Measurements from ENCODE around the gene MOB2. TPM values are rescaled to one million over a fixed set of nuclear protein-coding genes. Genes with fewer than 3 reads are reported as not detected.

MOB2 gene
- total and polyA plus RNA-seq, 12 donors, result 25.2 to 59.1 (median 45.2) TPM

DNA sequence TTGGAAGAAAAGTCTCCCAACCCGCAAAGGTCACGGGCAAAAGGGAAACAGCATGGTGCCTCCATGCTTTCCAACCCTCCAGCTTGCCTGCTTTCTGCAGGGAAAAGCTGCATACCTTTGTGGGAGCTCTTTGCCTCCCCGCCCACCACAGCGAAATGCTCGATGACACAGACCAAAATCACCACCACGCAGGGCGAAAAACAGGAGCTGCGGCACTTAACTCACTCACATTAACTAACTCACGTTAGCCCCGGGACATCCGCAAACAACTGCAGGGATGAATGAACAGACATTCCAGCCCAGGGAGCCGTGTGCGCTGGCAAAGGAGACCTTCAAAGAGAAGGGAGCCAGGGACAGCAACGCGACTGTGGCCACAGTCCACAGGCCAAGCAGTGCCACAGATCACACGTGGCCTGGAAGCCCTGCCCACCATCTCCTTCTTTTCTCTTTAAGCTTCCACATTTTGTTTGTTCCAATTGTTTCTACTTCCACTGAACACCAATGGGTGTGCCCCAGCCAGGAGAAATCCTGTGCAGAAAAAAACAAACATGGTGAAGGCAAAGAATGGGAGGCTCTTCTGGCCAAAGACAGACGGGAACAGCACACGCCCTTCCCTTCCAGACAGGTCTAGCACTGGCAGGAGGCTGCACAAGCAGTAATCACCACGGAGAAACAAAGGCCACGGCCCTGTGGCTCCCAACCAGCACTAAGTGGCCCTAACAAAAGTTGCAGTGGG lies 46.2 kb upstream of the MOB2 start:
- intact Hi-C loops (cut with DNase I), result loop anchor here in 1 of 10 donors (5.0 kb wide), 1 partner anchor 230 kb away; no protein-coding TSS in a partner anchor
- DNase-seq (no peak), ATAC-seq (peak in 7 of 8 donors; percentile 11 to 58 (median 24))

DNA sequence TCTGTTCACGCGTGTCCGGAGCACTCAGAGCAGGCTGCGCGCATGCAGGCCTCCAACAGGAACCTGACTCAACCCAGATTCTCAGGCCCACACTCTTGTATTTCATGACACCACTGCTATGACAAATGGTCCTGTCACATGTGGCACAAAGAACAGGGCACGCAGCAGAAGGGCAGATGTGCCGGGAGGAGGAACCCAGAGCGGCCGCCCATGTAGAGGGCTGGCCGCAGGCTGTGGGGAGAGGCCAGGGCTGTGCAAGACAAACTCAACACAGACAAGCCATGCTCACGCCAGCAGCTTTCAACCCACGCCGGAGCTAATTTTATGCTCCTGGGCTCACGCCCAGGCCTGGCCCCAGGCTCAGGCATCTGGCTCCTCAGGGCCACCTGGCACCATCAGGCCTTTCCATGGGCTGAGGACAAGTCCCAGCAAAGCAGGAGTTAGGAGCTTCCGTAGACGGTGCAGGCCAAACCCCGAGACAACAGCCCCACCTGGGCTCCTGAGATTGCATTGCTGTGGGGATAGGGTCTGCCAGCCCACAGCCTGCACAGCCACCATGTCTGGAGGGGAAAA lies 45.5 kb upstream of the MOB2 start:
- peaks cover 49 to 100% (median 94%) of the 10 kb centered on the region in 9 donors for H3K4me1 ChIP-seq
- intact Hi-C loops (cut with DNase I), result loop anchor here in 1 of 10 donors (5.0 kb wide), 1 partner anchor 230 kb away; no protein-coding TSS in a partner anchor
- H3K36me3 ChIP-seq, result peaks cover 0 to 28% (median 0%) of the 10 kb centered on the region in 9 donors
- DNase-seq (peak; percentile 69 to 72), ATAC-seq (peak; percentile 86 to 92 (median 87))
- peak overlapping the region in 1 of 10 donors; percentile 14 for H3K4me3 ChIP-seq
- H3K27me3 ChIP-seq, result no peaks in the 10 kb centered on the region
- H3K27ac ChIP-seq, result peak overlapping the region; percentile 47 to 88 (median 74)
- 57 to 59% methylated on average over 17 of the region's 17 CpGs for WGBS, 2 donors
- H3K9me3 ChIP-seq, result no peaks in the 10 kb centered on the region
- TF ChIP-seq CTCF (IDR thresholded peaks at IDR 0.05), result peak in 1 of 9 donors; percentile 5

More for the DNA sequence above, 46.2 kb upstream of the MOB2 start:
- Histone ChIP-seq H3K4me3 (peak overlapping the region in 1 of 10 donors; percentile 14), H3K9me3 (no peaks in the 10 kb centered on the region), H3K36me3 (peaks cover 0 to 28% (median 0%) of the 10 kb centered on the region in 9 donors), H3K27me3 (peaks cover 0 to under 1% (median 0%) of the 10 kb centered on the region in 7 donors), H3K27ac (peak overlapping the region; percentile 47 to 88 (median 74)), H3K4me1 (peaks cover 53 to 99% (median 95%) of the 10 kb centered on the region in 9 donors)
- TF ChIP-seq CTCF (IDR thresholded peaks at IDR 0.05), result no peak
- WGBS, 2 donors, result 57 to 63% methylated on average over 20 of the region's 20 CpGs

DNA sequence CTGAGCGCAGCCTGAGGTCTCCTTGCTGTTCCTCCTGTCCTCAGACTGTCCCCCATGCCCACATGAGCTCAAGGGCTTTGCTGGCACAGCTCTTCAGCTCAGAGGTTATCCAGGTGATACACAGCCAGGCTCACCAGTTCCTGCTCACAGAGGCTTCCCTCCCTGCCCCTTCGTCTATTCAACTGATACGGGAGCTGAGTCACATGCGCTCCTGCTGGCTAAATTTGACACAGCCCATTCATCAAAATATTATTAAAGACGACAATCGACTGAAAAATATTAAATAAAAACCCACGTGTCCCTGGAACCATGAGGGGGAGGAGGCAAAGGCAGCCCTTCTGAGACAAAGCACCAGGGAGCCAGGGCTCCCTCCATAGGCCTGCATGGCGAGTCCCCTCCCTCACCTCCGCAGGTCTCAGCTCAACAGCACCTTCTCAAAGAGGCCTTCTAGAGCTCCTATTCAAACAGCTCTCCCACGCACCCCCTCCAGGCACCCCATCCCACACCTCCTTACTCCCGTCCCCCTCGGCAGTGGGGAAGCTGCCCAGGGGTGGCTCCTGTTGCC lies 45.0 kb upstream of the MOB2 start:
- peak in 6 of 8 donors; percentile 26 to 62 (median 32) for ATAC-seq
- H3K4me3 ChIP-seq, result no peak overlapping the region
- H3K36me3 ChIP-seq, result peaks cover 0 to 28% (median 0%) of the 10 kb centered on the region in 9 donors

More for the DNA sequence above, 45.0 kb upstream of the MOB2 start:
- WGBS, 2 donors, result 49 to 58% methylated on average over 12 of the region's 12 CpGs
- Histone ChIP-seq H3K9me3 (no peaks in the 10 kb centered on the region), H3K27ac (peak overlapping the region in 9 of 10 donors; percentile 15 to 88 (median 76)), H3K27me3 (no peaks in the 10 kb centered on the region), H3K4me1 (peaks cover 49 to 100% (median 90%) of the 10 kb centered on the region in 9 donors)
- DNase-seq, result no peak
- TF ChIP-seq CTCF (IDR thresholded peaks at IDR 0.05), result peak in 1 of 9 donors; percentile 6
- intact Hi-C loops (cut with DNase I), result loop anchor here in 1 of 10 donors (5.0 kb wide), 1 partner anchor 229 kb away; no protein-coding TSS in a partner anchor

Data from heart right ventricle (tissue), 16 donors.